Hepatocyte (in vitro differentiated cells): ENCODE data around the gene SNTG2.

ENCODE experiments used
- CTCF ChIP-seq: fragments of 200-600 bp; sonication (generic); IDR thresholded peaks from 2 replicates; pipeline ENCODE4 v1.5.1; 2016; ENCODE audit warnings: antibody characterized with exemption, mild to moderate bottlenecking; ENCODE audit not compliant: poor library complexity
- EZH2 ChIP-seq: fragments of 200-600 bp; sonication (generic); IDR thresholded peaks from 2 replicates; pipeline ENCODE4 v1.6.1; 2016; ENCODE audit warnings: antibody characterized with exemption, mild to moderate bottlenecking, borderline replicate concordance
- EZH2phosphoT487 ChIP-seq: fragments of 200-600 bp; sonication (generic); IDR thresholded peaks from one replicate; pipeline ENCODE4 v1.6.1; 2018; ENCODE audit warnings: antibody characterized with exemption, mild to moderate bottlenecking, low read depth, moderate library complexity; ENCODE audit not compliant: unreplicated experiment, severe bottlenecking

GRCh38 chr2:1168846-1169245, 218.2 kb downstream of the SNTG2 start:
- TF ChIP-seq CTCF = no peak
- no peak for TF ChIP-seq EZH2phosphoT487
- TF ChIP-seq EZH2 = no peak
